Right lobe of liver (tissue), 4 donors: ENCODE measurements around the gene KRT83.

Source experiments
- CTCF ChIP-seq, 4 donors: fragments of 200-600 bp in 3 of 4; fragments of 450-650 bp in 1 of 4; IDR thresholded peaks; one replicate each; pipeline versions ENCODE4 v1.5.1 to v1.8.0; 2016 to 2022; ENCODE audit warnings: antibody characterized with exemption in 4 of 4, mild to moderate bottlenecking in 2 of 4
- POLR2A ChIP-seq: fragments of 450-650 bp; IDR thresholded peaks from one replicate; pipeline ENCODE4 v1.6.1; 2017; ENCODE audit warnings: antibody characterized with exemption, mild to moderate bottlenecking
- donor health status: DM: no; HTN: no; CAD: no.
- donor health status: DM: no; HTN: no; CAD: no.
- donor health status: DM: no; HTN: yes; CAD: no.

GRCh38 chr12:52298677-52299190 is 22.5 kb downstream of the KRT83 start:
- TF ChIP-seq POLR2A (no peak), CTCF (IDR thresholded peaks at IDR 0.05) (no peak)
